Thymus (tissue), 11 donors: ENCODE data around the gene ZNF398. TPM values are rescaled to one million over a fixed set of nuclear protein-coding genes. Genes with fewer than 3 reads are reported as not detected.
"Not testable (repeated sequence)": the region's sequence is repeated elsewhere in the genome, so short reads cannot be mapped to it uniquely, and the experiment has no call there.

Experiments
- DNase-seq, 9 donors: peaks; one replicate each; pipeline ENCODE4 v3.0.0-alpha.2; 2013; ENCODE audit warnings: low spot score in 9 of 9, low read depth in 6 of 9, missing footprints in 1 of 9
- H3K27ac ChIP-seq, 2 donors: one replicate each; pipeline ENCODE4 v1.5.1; 2013; ENCODE audit warnings: control low read depth in 1 of 2, low read depth in 1 of 2, low read length in 1 of 2, mild to moderate bottlenecking in 1 of 2, moderate library complexity in 1 of 2
- H3K27me3 ChIP-seq, 2 donors: one replicate each; pipeline ENCODE4 v1.5.1; 2013; ENCODE audit warnings: low read length in 1 of 2; ENCODE audit not compliant: control insufficient read depth in 2 of 2, insufficient read depth in 1 of 2
- H3K36me3 ChIP-seq, 2 donors: one replicate each; pipeline ENCODE4 v1.5.1; 2013; ENCODE audit warnings: low read length in 1 of 2, mild to moderate bottlenecking in 1 of 2, moderate library complexity in 1 of 2; ENCODE audit not compliant: control insufficient read depth in 2 of 2, insufficient read depth in 2 of 2
- H3K4me1 ChIP-seq, 2 donors: one replicate each; pipeline ENCODE4 v1.5.1; 2013; ENCODE audit warnings: low read length in 2 of 2; ENCODE audit not compliant: control insufficient read depth in 2 of 2, insufficient read depth in 2 of 2
- H3K4me3 ChIP-seq, 2 donors: one replicate each; pipeline ENCODE4 v1.5.1; 2013; ENCODE audit warnings: low read length in 2 of 2, control low read depth in 1 of 2, mild to moderate bottlenecking in 1 of 2
- H3K9me3 ChIP-seq, 2 donors: one replicate each; pipeline ENCODE4 v1.5.1; 2013; ENCODE audit warnings: low read length in 1 of 2, mild to moderate bottlenecking in 1 of 2; ENCODE audit not compliant: control insufficient read depth in 2 of 2, insufficient read depth in 1 of 2
- WGBS: extraction: QIAGEN DNeasy Blood & Tissue Kit; methylation state at CpG from one replicate; pipeline ENCODE4 v1.1.7; 2013; 5-methylcytosine and 5-hydroxymethylcytosine counted together
- polyA plus RNA-seq: library from polyadenylated mRNA; stranded (reverse); fragments of 200-250 nt; gene quantifications from one replicate; pipeline ENCODE4 v1.2.3, GENCODE V29; 2013
- total RNA-seq: library from RNA; stranded (reverse); fragments of 120-200 nt; gene quantifications from one replicate; pipeline ENCODE4 v1.2.4, GENCODE V29; 2013
- donor health status: healthy.

Gene ZNF398
- total and polyA plus RNA-seq, 2 donors: 4.5 to 6.9 TPM

- not testable (repeated sequence) for H3K27ac ChIP-seq, H3K4me3 ChIP-seq, H3K9me3 ChIP-seq, DNase-seq, H3K27me3 ChIP-seq, H3K4me1 ChIP-seq
- 98% methylated on average over 17 of the region's 17 CpGs for WGBS
- H3K36me3 ChIP-seq: peaks cover 22 to 29% of the 10 kb centered on the region in 2 donors
These were observed 79.1 kb downstream of the ZNF398 start for GRCh38 chr7:149226366-149226765.

GRCh38 chr7:149226840-149227494, 79.7 kb downstream of the ZNF398 start:
- WGBS: 91% methylated on average over 6 of the region's 6 CpGs
- Histone ChIP-seq H3K27me3 (no peaks in the 10 kb centered on the region), H3K27ac (no peak overlapping the region), H3K4me1 (no peaks in the 10 kb centered on the region), H3K4me3 (no peak overlapping the region), H3K9me3 (peaks cover 2 to 4% of the 10 kb centered on the region in 2 donors), H3K36me3 (peaks cover 17 to 29% of the 10 kb centered on the region in 2 donors)
- DNase-seq: no peak

GRCh38 chr7:149228831-149229471, 81.7 kb downstream of the ZNF398 start:
- Histone ChIP-seq H3K36me3 (peaks cover 15 to 19% of the 10 kb centered on the region in 2 donors), H3K4me3 (no peak overlapping the region), H3K4me1 (no peaks in the 10 kb centered on the region), H3K27me3 (no peaks in the 10 kb centered on the region), H3K9me3 (peaks cover 2 to 4% of the 10 kb centered on the region in 2 donors), H3K27ac (no peak overlapping the region)
- WGBS: 68% methylated on average over 7 of the region's 7 CpGs
- no peak for DNase-seq

GRCh38 chr7:149229526-149229925, 82.3 kb downstream of the ZNF398 start:
- WGBS: 74% methylated on average over 6 of the region's 6 CpGs
- Histone ChIP-seq H3K4me1 (no peaks in the 10 kb centered on the region), H3K36me3 (peaks cover 14% of the 10 kb centered on the region in 2 donors), H3K9me3 (peaks cover 2 to 4% of the 10 kb centered on the region in 2 donors), H3K4me3 (no peak overlapping the region), H3K27me3 (no peaks in the 10 kb centered on the region), H3K27ac (no peak overlapping the region)
- no peak for DNase-seq

- Histone ChIP-seq H3K27me3 (peaks cover 0 to 1% of the 10 kb centered on the region in 2 donors), H3K36me3 (no peaks in the 10 kb centered on the region), H3K9me3 (peaks cover 0 to 2% of the 10 kb centered on the region in 2 donors), H3K27ac (no peak overlapping the region), H3K4me3 (no peak overlapping the region), H3K4me1 (no peaks in the 10 kb centered on the region)
- no peak for DNase-seq
- 85% methylated on average over 2 of the region's 2 CpGs for WGBS
These were observed 85.1 kb downstream of the ZNF398 start for GRCh38 chr7:149232362-149232761.

Other genes starting within 250 kb of the ZNF398 start
- 93.1 TPM for gene PDIA4, start 118.9 kb upstream of the ZNF398 start, total RNA-seq
- 53.3 TPM for gene PDIA4, start 118.9 kb upstream of the ZNF398 start, polyA plus RNA-seq
- 7.1 TPM for gene ZNF786, start 56.7 kb upstream of the ZNF398 start, total RNA-seq
- gene ZNF786, start 56.7 kb upstream of the ZNF398 start, polyA plus RNA-seq: 10.5 TPM
- gene ZNF425, start 21.1 kb upstream of the ZNF398 start, total RNA-seq: 2.2 TPM
- gene ZNF425, start 21.1 kb upstream of the ZNF398 start, polyA plus RNA-seq: 1.6 TPM
- gene ZNF282, start 48.1 kb downstream of the ZNF398 start, total RNA-seq: 7.6 TPM
- gene ZNF282, start 48.1 kb downstream of the ZNF398 start, polyA plus RNA-seq: 13.0 TPM
- gene ZNF212, start 92.2 kb downstream of the ZNF398 start, total RNA-seq: 5.9 TPM
- gene ZNF212, start 92.2 kb downstream of the ZNF398 start, polyA plus RNA-seq: 16.7 TPM
- 7.8 TPM for gene ZNF783, start 114.7 kb downstream of the ZNF398 start, total RNA-seq
- 12.9 TPM for gene ZNF783, start 114.7 kb downstream of the ZNF398 start, polyA plus RNA-seq